Esophagus squamous epithelium (tissue), 4 donors: ENCODE results near the gene WDR88.

Experiments used
- POLR2A ChIP-seq, 4 donors: fragments of 450-650 bp; IDR thresholded peaks; one replicate each; pipeline ENCODE4 v1.6.1; 2017; ENCODE audit warnings: antibody characterized with exemption in 4 of 4, mild to moderate bottlenecking in 4 of 4, moderate library complexity in 3 of 4
- TF ChIP-seq, protein P1 (sequence below), 6 experiments: fragments of 450-650 bp in 4 of 6; fragments of 200-600 bp in 2 of 6; sonication (generic) in 2 of 6; IDR thresholded peaks; one replicate each; pipeline ENCODE4 v1.5.1; 2016 to 2019; ENCODE audit warnings: antibody characterized with exemption in 6 of 6, mild to moderate bottlenecking in 4 of 6, moderate library complexity in 4 of 6

DNA sequence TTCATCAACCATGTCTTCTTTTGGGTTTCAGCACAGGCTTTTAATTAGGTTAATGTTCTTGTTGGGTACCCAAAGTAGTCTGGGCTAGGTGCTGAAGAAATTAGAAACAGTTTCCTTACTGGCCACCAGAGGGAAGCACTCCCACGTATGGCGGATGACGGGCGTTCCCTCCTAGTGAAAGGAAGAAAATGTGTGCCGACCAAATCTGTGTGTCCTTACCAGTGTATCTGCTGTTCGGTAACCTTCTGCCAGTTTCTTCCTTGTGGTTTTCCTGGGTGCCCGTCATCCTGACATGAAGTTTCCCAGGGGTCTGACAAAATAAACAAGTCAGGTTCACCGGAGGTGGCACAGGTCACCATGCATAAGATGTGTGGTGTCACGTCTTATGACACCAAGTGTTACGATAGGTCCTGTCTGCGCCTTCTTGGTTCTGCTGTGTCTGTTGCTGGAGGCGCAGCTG is 6.0 kb upstream of the WDR88 start:
- TF ChIP-seq, protein P1, sequence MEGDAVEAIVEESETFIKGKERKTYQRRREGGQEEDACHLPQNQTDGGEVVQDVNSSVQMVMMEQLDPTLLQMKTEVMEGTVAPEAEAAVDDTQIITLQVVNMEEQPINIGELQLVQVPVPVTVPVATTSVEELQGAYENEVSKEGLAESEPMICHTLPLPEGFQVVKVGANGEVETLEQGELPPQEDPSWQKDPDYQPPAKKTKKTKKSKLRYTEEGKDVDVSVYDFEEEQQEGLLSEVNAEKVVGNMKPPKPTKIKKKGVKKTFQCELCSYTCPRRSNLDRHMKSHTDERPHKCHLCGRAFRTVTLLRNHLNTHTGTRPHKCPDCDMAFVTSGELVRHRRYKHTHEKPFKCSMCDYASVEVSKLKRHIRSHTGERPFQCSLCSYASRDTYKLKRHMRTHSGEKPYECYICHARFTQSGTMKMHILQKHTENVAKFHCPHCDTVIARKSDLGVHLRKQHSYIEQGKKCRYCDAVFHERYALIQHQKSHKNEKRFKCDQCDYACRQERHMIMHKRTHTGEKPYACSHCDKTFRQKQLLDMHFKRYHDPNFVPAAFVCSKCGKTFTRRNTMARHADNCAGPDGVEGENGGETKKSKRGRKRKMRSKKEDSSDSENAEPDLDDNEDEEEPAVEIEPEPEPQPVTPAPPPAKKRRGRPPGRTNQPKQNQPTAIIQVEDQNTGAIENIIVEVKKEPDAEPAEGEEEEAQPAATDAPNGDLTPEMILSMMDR (IDR thresholded peaks at IDR 0.05) = peak; percentile 36 to 88 (median 76)
- TF ChIP-seq POLR2A (IDR thresholded peaks at IDR 0.05) = no peak
